ENCODE data around the gene ALKBH8.

The ALKBH8 gene

DNA sequence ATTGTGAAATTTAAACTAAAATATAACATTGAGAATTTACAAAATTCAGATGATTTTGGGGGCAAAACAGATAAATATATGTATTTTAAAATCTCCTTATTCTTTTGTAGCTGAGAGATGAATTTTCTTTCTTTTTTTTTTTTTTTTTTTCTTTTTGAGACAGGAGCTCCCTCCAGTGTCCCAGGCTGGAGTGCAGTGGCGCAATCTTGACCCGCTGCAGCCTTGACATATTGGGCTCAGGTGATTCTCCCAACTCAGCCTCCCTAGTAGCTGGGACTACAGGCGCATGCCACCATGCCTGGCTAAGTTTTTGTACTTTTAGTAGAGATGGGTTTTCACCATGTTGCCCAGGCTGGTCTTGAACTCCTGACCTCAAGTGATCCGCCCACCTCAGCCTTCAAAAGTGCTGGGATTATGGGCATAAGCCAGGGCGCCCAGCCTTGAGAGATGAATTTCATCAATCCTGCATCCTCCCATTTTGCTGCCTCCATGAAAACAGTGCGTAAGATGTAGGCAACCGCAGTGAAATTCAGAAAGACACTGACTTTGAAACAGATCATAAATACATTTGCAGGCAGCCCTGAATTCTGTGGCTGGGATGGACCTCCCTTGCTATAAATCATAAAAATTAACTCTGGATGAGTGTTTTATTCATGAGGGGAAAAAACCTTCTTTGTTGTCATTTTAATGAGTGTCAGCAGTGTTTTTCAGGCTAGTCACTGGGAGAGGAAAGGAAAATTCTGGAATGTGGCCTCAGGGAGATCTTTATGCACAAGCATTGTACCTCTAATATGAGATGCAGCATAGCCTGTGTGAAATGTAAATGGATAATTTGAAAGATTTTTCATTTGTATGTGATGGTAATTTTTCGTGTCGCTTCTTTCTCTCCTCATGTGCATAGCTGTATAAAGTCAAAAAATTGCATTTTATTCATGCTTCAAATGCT, 39.8 kb upstream of the ALKBH8 start:
- ChIA-PET POLR2A (no interaction called here), CTCF (interaction anchor here (1.4 to 1.6 kb wide), 2 partner anchors 54 to 84 kb away, joined by 3 to 7 read pairs; no protein-coding TSS in a partner anchor)
- no peak for DNase-seq (ENCODE audit: low read depth, low spot score)
- no peak overlapping the region for H3K4me3 ChIP-seq (ENCODE audit: low read depth, low read length)
- no peak for TF ChIP-seq CTCF (IDR thresholded peaks at IDR 0.05; ENCODE audit: insufficient read depth, low read length, missing control alignments)

DNA sequence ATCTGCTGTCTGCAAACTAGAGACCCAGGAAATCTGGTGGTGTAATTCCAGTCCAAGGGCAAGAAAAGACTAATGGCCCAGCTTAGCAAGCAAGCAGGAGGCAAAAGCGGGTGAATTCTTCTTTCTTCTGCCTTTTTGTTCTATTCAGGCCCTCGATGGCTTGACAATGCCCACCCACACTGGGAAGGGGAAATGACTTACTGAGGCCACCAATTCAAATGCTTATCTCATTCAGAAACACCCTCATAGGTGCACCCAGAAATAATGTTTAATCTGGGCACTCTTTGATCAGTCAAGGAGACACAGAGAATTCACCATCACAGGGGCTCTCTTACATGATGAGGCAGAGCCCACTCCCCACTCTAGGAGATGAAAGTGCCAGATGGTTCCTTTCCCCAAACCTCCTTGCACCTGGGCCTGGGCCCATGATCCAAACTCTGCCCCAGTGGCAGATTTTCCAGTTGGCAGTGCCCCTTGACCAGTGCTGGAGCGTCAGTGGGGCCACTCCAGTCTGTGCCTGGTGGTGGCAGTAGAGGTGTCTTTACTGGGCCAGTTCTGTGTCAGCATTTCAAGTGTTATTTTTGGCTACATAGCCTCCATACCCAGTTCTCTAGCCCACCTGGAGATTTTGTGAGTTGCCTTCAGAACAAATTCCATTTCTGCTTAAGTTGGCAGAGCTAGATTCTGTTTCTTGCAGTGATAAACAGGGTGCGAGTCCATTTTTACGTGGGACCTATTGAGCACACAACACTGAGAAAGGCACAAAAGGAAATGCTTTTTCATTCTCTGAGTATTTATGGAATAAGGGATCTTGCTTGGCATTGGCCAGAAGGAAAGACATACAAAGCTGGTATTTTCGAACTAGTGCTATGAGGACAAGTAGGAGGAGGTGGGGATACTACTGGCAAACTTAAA, 32.9 kb upstream of the ALKBH8 start:
- TF ChIP-seq CTCF (IDR thresholded peaks at IDR 0.05; ENCODE audit: insufficient read depth, low read length, missing control alignments), result peak; percentile 34
- CTCF ChIA-PET, result interaction anchor here (1.0 to 2.0 kb wide), 4 partner anchors 22 to 300 kb away, joined by 3 to 5 read pairs (median 4); no protein-coding TSS in a partner anchor
- POLR2A ChIA-PET, result no interaction called here
- H3K4me3 ChIP-seq (ENCODE audit: low read depth, low read length), result no peak overlapping the region
- no peak for DNase-seq (ENCODE audit: low read depth, low spot score)

- TF ChIP-seq CTCF (IDR thresholded peaks at IDR 0.05; ENCODE audit: insufficient read depth, low read length, missing control alignments), result no peak
Observed at GRCh38 chr11:107594736-107595135, 29.2 kb upstream of the ALKBH8 start.

DNA sequence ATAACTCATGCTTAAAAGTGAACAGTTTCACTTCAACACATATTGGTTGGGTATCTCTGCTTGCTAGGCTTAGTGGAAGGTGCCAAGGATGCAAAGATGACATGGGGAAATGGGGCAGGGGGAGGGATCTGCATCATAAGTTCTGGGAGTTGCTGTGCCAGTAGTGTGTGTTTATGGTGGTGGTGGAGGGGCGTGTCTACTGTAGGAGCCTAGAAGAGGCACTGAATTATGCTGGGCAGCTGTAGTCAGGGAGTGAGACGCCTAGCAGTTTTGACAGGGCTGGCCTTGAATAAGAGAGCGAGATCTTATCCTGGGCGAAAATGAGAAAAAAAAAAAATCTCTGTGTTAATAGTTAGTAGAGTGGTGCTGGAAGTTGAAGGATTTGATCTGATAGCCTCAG, 28.4 kb upstream of the ALKBH8 start:
- no peak for DNase-seq (ENCODE audit: low read depth, low spot score)
- POLR2A ChIA-PET, result interaction anchor here (0.6 kb wide), 1 partner anchor 182 kb away, joined by 4 read pairs; no protein-coding TSS in a partner anchor
- no peak for TF ChIP-seq CTCF (IDR thresholded peaks at IDR 0.05; ENCODE audit: insufficient read depth, low read length, missing control alignments)
- CTCF ChIA-PET, result interaction anchor here (1.1 to 1.3 kb wide), 2 partner anchors 17 to 45 kb away, joined by 3 read pairs; no protein-coding TSS in a partner anchor
- no peak overlapping the region for H3K4me3 ChIP-seq (ENCODE audit: low read depth, low read length)

More at GRCh38 chr11:107594736-107595135, 29.2 kb upstream of the ALKBH8 start:
- POLR2A ChIA-PET, result interaction anchor here (0.6 kb wide), 1 partner anchor 181 kb away, joined by 4 read pairs; no protein-coding TSS in a partner anchor
- no peak for DNase-seq (ENCODE audit: low read depth, low spot score)
- no peak overlapping the region for H3K4me3 ChIP-seq (ENCODE audit: low read depth, low read length)
- CTCF ChIA-PET, result interaction anchor here (1.1 to 1.4 kb wide), 3 partner anchors 45 to 94 kb away, joined by 3 to 5 read pairs (median 4); no protein-coding TSS in a partner anchor

GRCh38 chr11:107592813-107593212, 27.3 kb upstream of the ALKBH8 start:
- ChIA-PET CTCF (interaction anchor here (1.3 kb wide), 1 partner anchor 16 kb away, joined by 3 read pairs; no protein-coding TSS in a partner anchor), POLR2A (no interaction called here)
- no peak for TF ChIP-seq CTCF (IDR thresholded peaks at IDR 0.05; ENCODE audit: insufficient read depth, low read length, missing control alignments)
- H3K4me3 ChIP-seq (ENCODE audit: low read depth, low read length), result no peak overlapping the region
- DNase-seq (ENCODE audit: low read depth, low spot score), result no peak

Data from AG04449 (cell line).